GM21529 (cell line): Measurements from ENCODE around the gene EOLA1.
A peak's percentile ranks its signal among the peaks of the same experiment; 100 is the strongest.
"Not testable (repeated sequence)": the region's sequence is repeated elsewhere in the genome, so short reads cannot be mapped to it uniquely, and the experiment has no call there.

ENCODE experiments used
- ATAC-seq: cut with Tn5 transposase; IDR thresholded peaks from one replicate; pipeline ENCODE4 v1.9.1; 2021; ENCODE audit not compliant: unreplicated experiment

EOLA1 gene

GRCh38 chrX:149541521-149542047 lies 772 bp downstream of the EOLA1 start:
- ATAC-seq, result no peak

GRCh38 chrX:149545545-149546543 lies 5.0 kb downstream of the EOLA1 start:
- ATAC-seq, result not testable (repeated sequence)

GRCh38 chrX:149546962-149547361 lies 6.2 kb downstream of the EOLA1 start:
- ATAC-seq, result not testable (repeated sequence)

GRCh38 chrX:149547782-149548181 lies 7.0 kb downstream of the EOLA1 start:
- ATAC-seq, result not testable (repeated sequence)

GRCh38 chrX:149549701-149550100 lies 8.9 kb downstream of the EOLA1 start, which contains the start of gene HSFX3:
TSS of gene HSFX3 (minus strand) at chrX:149549924. CDS start at chrX:149549852, 72 bp downstream.
- not testable (repeated sequence) for ATAC-seq

GRCh38 chrX:149550454-149550853 lies 9.6 kb downstream of the EOLA1 start:
- ATAC-seq, result not testable (repeated sequence)

- peak; percentile 47 for ATAC-seq
Measured at GRCh38 chrX:149551245-149551938, 10.6 kb downstream of the EOLA1 start.

GRCh38 chrX:149551939-149552248 lies 11.1 kb downstream of the EOLA1 start:
- not testable (repeated sequence) for ATAC-seq

- ATAC-seq, result not testable (repeated sequence)
Measured at GRCh38 chrX:149555251-149555650, 14.4 kb downstream of the EOLA1 start.

- no peak for ATAC-seq
Measured at GRCh38 chrX:149563359-149563758, 22.5 kb downstream of the EOLA1 start.

- ATAC-seq, result no peak
Measured at GRCh38 chrX:149567621-149568417, 27.0 kb downstream of the EOLA1 start.

- ATAC-seq, result no peak
Measured at GRCh38 chrX:149568701-149569296, 28.0 kb downstream of the EOLA1 start.

- no peak for ATAC-seq
Measured at GRCh38 chrX:149569770-149570169, 29.0 kb downstream of the EOLA1 start.

- ATAC-seq, result no peak
Measured at GRCh38 chrX:149570668-149571067, 29.9 kb downstream of the EOLA1 start.

- no peak for ATAC-seq
Measured at GRCh38 chrX:149571770-149572169, 31.0 kb downstream of the EOLA1 start.

GRCh38 chrX:149572743-149573142 lies 31.9 kb downstream of the EOLA1 start:
- ATAC-seq, result no peak

GRCh38 chrX:149573456-149573855 lies 32.6 kb downstream of the EOLA1 start:
- peak; percentile 99 for ATAC-seq

- ATAC-seq, result not testable (repeated sequence)
Measured at GRCh38 chrX:149585631-149586030, 44.8 kb downstream of the EOLA1 start.

GRCh38 chrX:149587359-149587758 lies 46.5 kb downstream of the EOLA1 start, which contains the start of gene MAGEA9B:
TSS of gene MAGEA9B (minus strand) at chrX:149587459. CDS start at chrX:149583179, 4,280 bp downstream.
- not testable (repeated sequence) for ATAC-seq

- not testable (repeated sequence) for ATAC-seq
Measured at GRCh38 chrX:149590993-149591392, 50.2 kb downstream of the EOLA1 start.
